Esophagus (tissue), 2 donors: ENCODE results near the gene IL6ST. TPM values are rescaled to one million over a fixed set of nuclear protein-coding genes. Genes with fewer than 3 reads are reported as not detected.
"Not testable (repeated sequence)": the region's sequence is repeated elsewhere in the genome, so short reads cannot be mapped to it uniquely, and the experiment has no call there.

ENCODE experiments used
- H3K27ac ChIP-seq, 2 donors: one replicate each; pipeline ENCODE4 v1.5.1; 2013; ENCODE audit warnings: low read depth in 2 of 2, mild to moderate bottlenecking in 2 of 2, inconsistent platforms in 1 of 2, low read length in 1 of 2, moderate library complexity in 1 of 2
- H3K27me3 ChIP-seq, 2 donors: one replicate each; pipeline ENCODE4 v1.6.1; 2013; ENCODE audit warnings: low read length in 2 of 2, control low read depth in 1 of 2, mild to moderate bottlenecking in 1 of 2; ENCODE audit not compliant: insufficient read depth in 2 of 2, control insufficient read depth in 1 of 2
- H3K36me3 ChIP-seq, 2 donors: one replicate each; pipeline ENCODE4 v1.6.1; 2013; ENCODE audit warnings: low read length in 1 of 2; ENCODE audit not compliant: control insufficient read depth in 2 of 2, insufficient read depth in 2 of 2
- H3K4me1 ChIP-seq, 2 donors: one replicate each; pipeline ENCODE4 v1.6.1; 2013; ENCODE audit warnings: low read length in 1 of 2; ENCODE audit not compliant: control insufficient read depth in 2 of 2, insufficient read depth in 2 of 2
- H3K4me3 ChIP-seq, 2 donors: one replicate each; pipeline ENCODE4 v1.5.1; 2013; ENCODE audit warnings: low read length in 2 of 2, mild to moderate bottlenecking in 2 of 2, low read depth in 1 of 2, moderate library complexity in 1 of 2
- H3K9me3 ChIP-seq, 2 donors: one replicate each; pipeline ENCODE4 v1.6.1; 2013; ENCODE audit warnings: mild to moderate bottlenecking in 2 of 2, low read depth in 1 of 2, low read length in 1 of 2, moderate library complexity in 1 of 2; ENCODE audit not compliant: control insufficient read depth in 2 of 2, insufficient read depth in 1 of 2
- WGBS, 2 donors: extraction: QIAGEN DNeasy Blood & Tissue Kit; methylation state at CpG; one replicate each; pipeline ENCODE4 v1.1.7; 2013; 5-methylcytosine and 5-hydroxymethylcytosine counted together
- polyA plus RNA-seq, 2 donors: library from polyadenylated mRNA; stranded (reverse); fragments of 200-250 nt; gene quantifications; one replicate each; pipeline ENCODE4 v1.2.3, GENCODE V29; 2013
- donor health status: healthy with polysubstance abuse.
- donor health status: Bipolar disorder and iron deficiency.

Gene IL6ST
- polyA plus RNA-seq, 2 donors = 12.9 to 13.3 TPM

DNA sequence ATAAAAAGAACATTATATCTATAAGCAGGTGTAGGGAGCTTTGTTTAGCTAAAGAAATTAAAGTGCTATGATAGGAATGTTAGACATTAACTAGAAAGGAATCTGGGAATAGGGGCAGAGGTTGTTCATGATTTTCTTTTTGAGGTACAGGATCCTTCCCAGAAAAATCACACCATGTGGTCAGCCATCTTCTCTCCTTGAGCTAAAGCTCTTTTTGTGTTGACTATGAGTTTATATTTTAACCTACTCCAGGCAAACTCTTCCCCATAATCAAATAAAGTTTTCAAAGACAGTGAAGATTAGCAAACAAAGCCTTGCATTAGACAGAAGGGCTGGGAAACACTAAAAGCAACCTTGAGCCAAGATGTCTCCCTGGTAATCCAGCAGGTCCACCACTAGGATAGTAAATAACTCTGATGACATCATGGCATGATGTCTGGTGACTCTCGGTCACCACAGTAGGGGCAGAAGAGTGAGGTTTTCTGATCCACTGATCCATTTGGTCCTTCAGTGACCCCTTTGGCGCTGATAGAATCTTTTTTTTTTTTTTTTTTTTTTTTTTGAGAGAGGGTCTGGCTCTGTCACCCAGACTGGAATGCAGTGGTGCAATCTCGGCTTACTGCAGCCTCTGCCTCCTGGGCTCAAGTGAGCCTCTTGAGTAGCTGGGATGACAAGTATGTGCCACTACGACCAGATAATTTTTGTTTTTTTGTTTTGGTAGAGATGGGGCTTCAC is 30.6 kb upstream of the IL6ST start:
- Histone ChIP-seq H3K36me3 (no peaks in the 10 kb centered on the region), H3K27me3 (no peaks in the 10 kb centered on the region), H3K27ac (no peak overlapping the region), H3K4me3 (no peak overlapping the region), H3K9me3 (peaks cover 0 to 2% of the 10 kb centered on the region in 2 donors), H3K4me1 (no peaks in the 10 kb centered on the region)
- 93% methylated on average over 4 of the region's 4 CpGs for WGBS, 2 donors

- H3K9me3 ChIP-seq = peaks cover 0 to 2% of the 10 kb centered on the region in 2 donors
- no peaks in the 10 kb centered on the region for H3K4me1 ChIP-seq
- no peak overlapping the region for H3K4me3 ChIP-seq
- no peaks in the 10 kb centered on the region for H3K27me3 ChIP-seq
- no peaks in the 10 kb centered on the region for H3K36me3 ChIP-seq
- no peak overlapping the region for H3K27ac ChIP-seq
- WGBS, 2 donors = 92% methylated on average over 2 of the region's 2 CpGs
Measured at GRCh38 chr5:56024810-56025150, 30.0 kb upstream of the IL6ST start.

DNA sequence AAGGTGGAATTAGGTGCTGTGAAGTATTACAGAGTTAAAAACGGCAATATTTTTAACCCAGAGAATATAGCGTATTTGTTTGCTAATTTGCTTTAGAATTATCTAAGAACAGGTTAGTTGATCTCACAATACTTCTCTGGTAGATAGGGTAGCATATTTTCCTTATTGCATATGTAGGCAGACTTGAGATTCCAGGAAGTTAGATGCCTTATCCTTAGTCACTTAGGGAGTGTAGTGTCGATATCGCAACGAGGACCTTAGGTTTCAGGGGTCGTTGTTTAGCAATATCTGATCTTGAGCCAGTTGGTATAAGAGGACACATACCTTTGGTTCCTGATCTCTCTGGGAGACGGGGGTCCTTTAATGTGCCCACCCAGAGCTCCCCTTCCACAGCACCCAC is 28.5 kb upstream of the IL6ST start:
- H3K4me1 ChIP-seq = no peaks in the 10 kb centered on the region
- WGBS, 2 donors = 82 to 90% methylated on average over 7 of the region's 7 CpGs
- H3K36me3 ChIP-seq = no peaks in the 10 kb centered on the region
- H3K9me3 ChIP-seq = no peaks in the 10 kb centered on the region
- H3K4me3 ChIP-seq = no peak overlapping the region
- no peaks in the 10 kb centered on the region for H3K27me3 ChIP-seq
- H3K27ac ChIP-seq = no peak overlapping the region

DNA sequence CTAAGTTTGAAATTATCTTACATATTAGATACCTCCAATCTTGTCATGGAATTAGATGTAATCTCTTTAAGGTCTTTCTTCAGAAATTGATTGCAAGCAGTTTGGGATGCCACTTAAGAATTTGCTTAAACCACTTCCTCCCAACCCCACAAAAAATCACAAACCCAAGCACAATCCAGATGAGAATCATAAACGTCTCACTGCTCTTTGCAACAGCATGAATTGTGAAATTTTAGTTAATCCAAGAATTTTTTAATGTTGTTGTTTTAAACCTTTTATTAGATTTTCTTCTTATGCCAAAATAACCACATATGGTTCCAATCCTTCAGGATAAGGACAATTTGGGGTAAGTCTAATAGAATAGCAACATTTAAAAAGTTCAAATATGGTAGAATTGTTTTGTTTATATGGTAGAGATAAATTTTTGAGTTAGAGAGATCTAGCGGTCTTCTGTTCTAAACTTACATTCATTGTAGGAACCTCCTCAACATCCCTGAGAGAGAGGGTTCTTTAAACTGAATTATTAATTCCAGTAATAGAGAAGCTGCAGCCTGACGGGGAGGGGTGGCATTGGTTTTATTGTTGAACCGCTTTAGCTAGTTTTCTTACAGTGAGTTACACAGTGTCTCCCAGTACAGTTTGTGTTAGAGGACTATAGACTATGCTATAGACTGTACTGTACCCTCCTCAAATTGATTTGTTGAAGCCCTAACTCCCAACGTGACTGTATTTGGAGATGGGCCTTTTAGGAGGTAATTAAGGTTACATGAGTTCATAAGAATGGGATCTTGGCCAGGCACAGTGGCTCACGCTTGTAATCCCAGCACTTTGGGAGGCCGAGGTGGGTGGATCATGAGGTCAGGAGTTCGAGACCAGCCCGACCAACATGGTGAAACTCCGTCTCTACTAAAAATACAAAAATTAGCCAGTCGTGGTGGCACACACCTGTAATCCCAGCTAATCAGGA is 24.8 kb upstream of the IL6ST start:
- Histone ChIP-seq H3K27me3 (no peaks in the 10 kb centered on the region), H3K4me1 (no peaks in the 10 kb centered on the region), H3K4me3 (no peak overlapping the region), H3K36me3 (no peaks in the 10 kb centered on the region), H3K9me3 (no peaks in the 10 kb centered on the region), H3K27ac (no peak overlapping the region)
- 81 to 82% methylated on average over 11 of the region's 11 CpGs for whole genome bisulfite sequencing, 2 donors

DNA sequence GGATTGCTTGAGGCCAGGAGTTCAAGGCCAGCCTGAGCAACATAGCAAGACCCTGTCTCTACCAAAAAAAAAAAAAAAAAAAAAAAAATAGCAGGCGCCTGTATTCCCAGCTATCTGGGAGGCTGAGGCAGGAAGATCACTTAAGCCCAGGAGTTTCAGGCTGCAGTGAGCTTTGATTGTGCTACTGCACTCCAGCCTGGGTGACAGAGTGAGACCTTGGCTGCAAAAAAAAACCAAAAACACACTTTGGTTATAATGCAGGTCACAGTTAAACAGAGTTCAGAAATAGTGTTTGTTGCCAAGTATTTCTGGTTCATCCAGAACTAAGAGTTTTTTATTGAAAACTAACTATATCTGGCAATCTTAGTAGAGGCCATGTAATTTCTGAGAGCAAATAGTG is 24.1 kb upstream of the IL6ST start:
- Histone ChIP-seq H3K27ac (no peak overlapping the region), H3K27me3 (no peaks in the 10 kb centered on the region)
- 73 to 83% methylated on average over 1 of the region's 1 CpG for WGBS, 2 donors

GRCh38 chr5:56014701-56015100 is 19.9 kb upstream of the IL6ST start:
- not testable (repeated sequence) for H3K27ac ChIP-seq, H3K9me3 ChIP-seq, H3K27me3 ChIP-seq, H3K36me3 ChIP-seq, H3K4me1 ChIP-seq, H3K4me3 ChIP-seq
- 94 to 97% methylated on average over 15 to 24 of the region's 26 CpGs for WGBS, 2 donors

More for the DNA sequence above, 24.1 kb upstream of the IL6ST start:
- H3K36me3 ChIP-seq = no peaks in the 10 kb centered on the region
- no peaks in the 10 kb centered on the region for H3K9me3 ChIP-seq
- H3K4me3 ChIP-seq = no peak overlapping the region
- no peaks in the 10 kb centered on the region for H3K4me1 ChIP-seq

- H3K4me3 ChIP-seq, H3K36me3 ChIP-seq, H3K9me3 ChIP-seq, H3K27me3 ChIP-seq, H3K27ac ChIP-seq, H3K4me1 ChIP-seq: not testable (repeated sequence)
- 83 to 92% methylated on average over 1 to 2 of the region's 5 CpGs for WGBS, 2 donors
Measured at GRCh38 chr5:56013939-56014338, 19.2 kb upstream of the IL6ST start.

GRCh38 chr5:56012281-56012963 is 17.7 kb upstream of the IL6ST start:
- Histone ChIP-seq H3K4me1 (no peaks in the 10 kb centered on the region), H3K36me3 (no peaks in the 10 kb centered on the region), H3K4me3 (no peak overlapping the region), H3K27ac (no peak overlapping the region), H3K9me3 (no peaks in the 10 kb centered on the region), H3K27me3 (no peaks in the 10 kb centered on the region)
- WGBS, 2 donors = 79 to 80% methylated on average over 5 of the region's 5 CpGs

- Histone ChIP-seq H3K27me3 (no peaks in the 10 kb centered on the region), H3K27ac (no peak overlapping the region), H3K4me1 (no peaks in the 10 kb centered on the region), H3K36me3 (no peaks in the 10 kb centered on the region), H3K4me3 (no peak overlapping the region), H3K9me3 (no peaks in the 10 kb centered on the region)
- 70 to 79% methylated on average over 3 of the region's 3 CpGs for WGBS, 2 donors
Measured at GRCh38 chr5:56011835-56012234, 17.1 kb upstream of the IL6ST start.
